DND-41 (cell line): ENCODE measurements around the gene SLC13A3.

Experiments used
- EZH2 ChIP-seq: IDR thresholded peaks from 3 replicates; pipeline ENCODE4 v1.6.1; 2012; ENCODE audit warnings: borderline replicate concordance, low read depth, mild to moderate bottlenecking, moderate library complexity, low read length, inconsistent platforms; ENCODE audit not compliant: severe bottlenecking
- TF ChIP-seq, protein P1 (sequence below): IDR thresholded peaks from 2 replicates; pipeline ENCODE4 v1.5.1; 2012; ENCODE audit warnings: borderline replicate concordance, low read length, moderate library complexity, mild to moderate bottlenecking; ENCODE audit not compliant: poor library complexity, severe bottlenecking; ENCODE audit errors: extremely low read depth

DNA sequence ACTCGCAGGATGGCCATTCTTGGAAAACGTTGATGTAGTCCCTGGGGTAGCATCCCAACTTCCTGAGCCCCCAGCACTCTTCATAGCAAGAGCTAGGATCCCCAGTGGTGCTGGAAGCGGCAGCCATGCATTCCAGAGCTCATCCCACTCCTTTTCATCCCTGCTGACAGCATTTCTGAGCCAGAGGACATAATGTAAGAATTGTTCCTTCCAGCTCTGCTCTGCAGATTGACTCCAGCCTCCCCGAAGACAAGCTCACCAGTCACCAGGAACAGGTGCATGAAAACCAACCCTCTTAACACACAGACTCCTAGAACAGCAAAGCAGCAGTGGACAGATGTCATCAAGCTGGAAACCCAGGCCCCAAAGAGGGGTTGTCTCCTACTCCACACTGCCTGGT is 3.8 kb downstream of the SLC13A3 start:
- TF ChIP-seq, protein P1, sequence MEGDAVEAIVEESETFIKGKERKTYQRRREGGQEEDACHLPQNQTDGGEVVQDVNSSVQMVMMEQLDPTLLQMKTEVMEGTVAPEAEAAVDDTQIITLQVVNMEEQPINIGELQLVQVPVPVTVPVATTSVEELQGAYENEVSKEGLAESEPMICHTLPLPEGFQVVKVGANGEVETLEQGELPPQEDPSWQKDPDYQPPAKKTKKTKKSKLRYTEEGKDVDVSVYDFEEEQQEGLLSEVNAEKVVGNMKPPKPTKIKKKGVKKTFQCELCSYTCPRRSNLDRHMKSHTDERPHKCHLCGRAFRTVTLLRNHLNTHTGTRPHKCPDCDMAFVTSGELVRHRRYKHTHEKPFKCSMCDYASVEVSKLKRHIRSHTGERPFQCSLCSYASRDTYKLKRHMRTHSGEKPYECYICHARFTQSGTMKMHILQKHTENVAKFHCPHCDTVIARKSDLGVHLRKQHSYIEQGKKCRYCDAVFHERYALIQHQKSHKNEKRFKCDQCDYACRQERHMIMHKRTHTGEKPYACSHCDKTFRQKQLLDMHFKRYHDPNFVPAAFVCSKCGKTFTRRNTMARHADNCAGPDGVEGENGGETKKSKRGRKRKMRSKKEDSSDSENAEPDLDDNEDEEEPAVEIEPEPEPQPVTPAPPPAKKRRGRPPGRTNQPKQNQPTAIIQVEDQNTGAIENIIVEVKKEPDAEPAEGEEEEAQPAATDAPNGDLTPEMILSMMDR, result no peak
- no peak for TF ChIP-seq EZH2
